AG10803 (cell line): ENCODE results near the gene GDPGP1.
A peak's percentile ranks its signal among the peaks of the same experiment; 100 is the strongest.
"Not testable (repeated sequence)": the region's sequence is repeated elsewhere in the genome, so short reads cannot be mapped to it uniquely, and the experiment has no call there.

ENCODE experiments used
- DNase-seq: peaks from one replicate; pipeline ENCODE4 v3.0.0; 2010; ENCODE audit warnings: low read depth
- H3K4me3 ChIP-seq: 2 replicates; pipeline ENCODE4 v1.5.1; 2011; ENCODE audit warnings: mild to moderate bottlenecking, low read length, control low read depth
- CTCF ChIP-seq: conservative IDR thresholded peaks from 2 replicates; pipeline ENCODE4 v1.5.1; 2011; ENCODE audit warnings: mild to moderate bottlenecking, low read length, control low read depth, inconsistent platforms

The GDPGP1 gene, protein sequence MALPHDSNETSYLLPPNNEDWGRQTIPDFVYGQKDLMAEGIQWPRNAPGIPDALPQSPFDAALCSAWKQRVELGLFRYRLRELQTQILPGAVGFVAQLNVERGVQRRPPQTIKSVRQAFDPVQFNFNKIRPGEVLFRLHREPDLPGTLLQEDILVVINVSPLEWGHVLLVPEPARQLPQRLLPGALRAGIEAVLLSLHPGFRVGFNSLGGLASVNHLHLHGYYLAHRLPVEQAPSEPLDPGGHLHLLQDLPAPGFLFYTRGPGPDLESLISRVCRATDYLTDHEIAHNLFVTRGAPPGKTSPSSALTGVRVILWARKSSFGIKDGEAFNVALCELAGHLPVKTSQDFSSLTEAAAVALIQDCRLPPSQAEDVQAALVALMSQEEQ

GRCh38 chr15:90234096-90234988 lies at the start of gene GDPGP1:
GDPGP1 (plus strand) TSS chr15:90234209; CDS start chr15:90240909, 6,700 bp downstream.
- DNase-seq: no peak

DNA sequence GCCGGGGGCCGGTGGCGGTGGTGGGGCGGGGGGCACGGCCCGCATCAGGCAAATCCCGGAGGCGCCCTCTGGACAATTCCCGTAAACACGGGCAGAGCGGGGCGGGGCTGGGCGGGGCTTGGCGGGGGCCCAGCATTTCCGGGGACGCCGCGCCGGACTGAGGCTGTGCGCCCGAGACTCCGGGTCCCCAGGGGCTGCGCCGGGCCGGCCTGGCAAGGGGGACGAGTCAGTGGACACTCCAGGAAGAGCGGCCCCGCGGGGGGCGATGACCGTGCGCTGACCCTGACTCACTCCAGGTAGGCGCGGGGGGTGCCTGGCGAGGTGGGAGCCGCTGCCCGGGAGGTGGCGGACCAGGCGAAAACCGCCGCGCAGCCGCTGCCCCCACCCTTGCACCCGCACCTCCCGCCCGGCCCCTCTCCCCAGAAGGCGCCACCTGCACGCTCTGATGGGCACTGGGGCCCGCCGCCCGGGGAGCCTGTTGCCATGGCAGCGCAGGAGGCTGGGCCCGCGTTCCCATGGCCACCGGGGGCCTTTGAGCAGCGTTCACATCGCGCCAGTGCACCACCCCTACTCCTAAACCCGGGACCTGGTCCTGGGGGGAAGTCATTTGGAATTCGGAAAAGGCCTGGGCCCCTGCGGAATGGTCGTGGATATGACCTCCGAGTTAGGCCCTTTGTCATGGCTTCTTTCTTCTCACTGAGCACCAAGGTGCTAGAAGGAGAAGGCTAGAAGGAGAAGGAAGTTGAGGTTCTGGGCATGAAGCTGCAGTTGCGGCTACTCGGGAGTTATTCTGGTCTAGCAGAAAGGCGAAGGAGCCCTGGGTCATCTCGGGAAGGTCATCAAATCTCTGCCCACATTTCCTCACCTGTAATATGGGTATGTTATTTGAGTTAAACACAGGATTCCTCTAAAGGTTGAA lies 49.0 kb upstream of the GDPGP1 start:
- DNase-seq: peak; percentile 10

More at GRCh38 chr15:90234096-90234988, at the start of gene GDPGP1:
- no peak for TF ChIP-seq CTCF
- peak within 1 kb of the TSS; percentile 86 for H3K4me3 ChIP-seq

DNA sequence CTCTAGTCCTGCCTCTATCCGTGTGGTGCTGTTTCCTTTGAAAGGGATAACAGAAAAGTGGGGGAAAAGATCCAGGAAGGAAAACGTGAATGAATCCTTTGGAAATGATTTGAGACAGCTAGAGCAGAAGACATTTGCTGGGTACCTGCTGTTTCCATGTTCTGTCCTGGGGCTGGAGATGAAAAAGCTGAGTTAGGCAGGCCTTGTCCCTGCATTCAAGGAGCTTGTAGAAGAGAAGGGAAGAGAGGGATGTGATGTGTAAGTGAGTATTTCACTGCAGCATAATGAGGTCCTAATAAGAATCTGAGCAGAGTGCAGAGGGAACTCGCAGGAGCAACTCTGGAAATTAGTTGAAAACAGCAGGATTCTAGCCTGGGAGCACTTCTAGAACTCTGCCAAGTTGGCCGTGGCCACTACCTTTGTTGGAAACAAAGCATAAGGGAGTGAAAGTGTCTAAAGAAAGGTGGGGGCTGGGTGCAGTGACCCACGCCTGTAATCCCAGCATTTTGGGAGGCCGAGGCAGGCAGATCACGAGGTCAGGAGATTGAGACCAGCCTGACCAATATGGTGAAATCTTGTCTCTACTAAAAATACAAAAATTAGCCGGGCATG lies 46.6 kb upstream of the GDPGP1 start:
- no peak for DNase-seq
- TF ChIP-seq CTCF: no peak
- no peak overlapping the region for H3K4me3 ChIP-seq

More for the DNA sequence above, 49.0 kb upstream of the GDPGP1 start:
- peak overlapping the region; percentile 71 for H3K4me3 ChIP-seq
- TF ChIP-seq CTCF: no peak

DNA sequence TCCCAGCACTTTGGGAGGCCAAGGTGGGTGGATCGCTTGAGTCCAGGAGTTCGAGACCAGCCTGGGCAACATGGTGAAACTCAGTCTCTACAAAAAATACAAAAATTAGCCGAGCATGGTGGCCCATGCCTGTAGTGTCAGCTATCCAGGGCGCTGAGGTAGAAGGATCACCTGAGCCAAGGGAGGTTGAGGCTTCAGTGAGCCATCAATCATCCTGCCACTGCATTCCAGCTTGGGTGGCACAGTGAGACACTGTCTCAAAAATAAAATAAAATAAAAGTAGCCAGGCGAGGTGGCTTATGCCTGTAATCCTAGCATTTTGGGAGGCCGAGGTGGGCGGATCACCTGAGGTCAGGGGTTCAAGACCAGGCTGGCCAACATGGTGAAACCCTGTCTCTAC lies 45.9 kb upstream of the GDPGP1 start:
- not testable (repeated sequence) for H3K4me3 ChIP-seq, DNase-seq

DNA sequence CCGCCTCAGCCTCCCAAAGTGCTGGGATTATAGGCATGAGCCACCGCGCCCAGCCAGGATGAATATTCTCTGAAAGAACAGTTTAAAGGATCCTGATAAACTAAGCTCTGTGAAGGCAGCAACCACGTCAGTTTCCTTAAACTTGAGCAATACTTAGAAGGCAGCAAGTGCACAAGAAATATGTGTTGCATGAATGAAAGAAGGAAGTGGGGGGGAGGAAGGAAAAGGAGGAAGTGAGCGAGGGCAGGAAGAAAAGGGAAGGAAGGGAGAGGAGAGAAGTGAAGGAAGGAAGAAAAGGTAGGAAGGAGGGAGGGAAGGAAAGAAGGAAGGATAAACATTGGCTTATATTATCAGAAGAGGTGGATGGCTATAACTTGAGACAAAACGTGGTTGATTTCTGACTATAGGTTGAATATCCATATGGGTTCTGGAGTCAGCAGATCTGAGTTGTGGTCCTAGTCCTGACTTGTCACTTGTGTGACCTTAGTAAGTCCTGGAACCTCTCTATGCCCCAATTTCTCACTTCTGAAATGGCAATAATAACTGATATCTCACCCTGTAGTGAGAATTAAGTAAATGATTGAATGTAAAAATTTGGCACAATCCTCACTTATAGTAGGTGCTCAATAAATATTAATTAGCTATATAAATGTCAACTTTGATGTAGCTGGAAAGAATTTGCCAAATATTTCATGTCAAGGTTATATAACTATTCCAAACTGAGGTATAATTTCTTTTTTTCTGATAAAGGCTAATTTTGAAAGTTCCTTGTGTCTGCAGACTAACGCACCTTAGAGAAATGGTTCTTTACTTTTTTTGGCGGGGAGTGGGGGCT lies 44.9 kb upstream of the GDPGP1 start:
- no peak for TF ChIP-seq CTCF
- H3K4me3 ChIP-seq: no peak overlapping the region
- no peak for DNase-seq

DNA sequence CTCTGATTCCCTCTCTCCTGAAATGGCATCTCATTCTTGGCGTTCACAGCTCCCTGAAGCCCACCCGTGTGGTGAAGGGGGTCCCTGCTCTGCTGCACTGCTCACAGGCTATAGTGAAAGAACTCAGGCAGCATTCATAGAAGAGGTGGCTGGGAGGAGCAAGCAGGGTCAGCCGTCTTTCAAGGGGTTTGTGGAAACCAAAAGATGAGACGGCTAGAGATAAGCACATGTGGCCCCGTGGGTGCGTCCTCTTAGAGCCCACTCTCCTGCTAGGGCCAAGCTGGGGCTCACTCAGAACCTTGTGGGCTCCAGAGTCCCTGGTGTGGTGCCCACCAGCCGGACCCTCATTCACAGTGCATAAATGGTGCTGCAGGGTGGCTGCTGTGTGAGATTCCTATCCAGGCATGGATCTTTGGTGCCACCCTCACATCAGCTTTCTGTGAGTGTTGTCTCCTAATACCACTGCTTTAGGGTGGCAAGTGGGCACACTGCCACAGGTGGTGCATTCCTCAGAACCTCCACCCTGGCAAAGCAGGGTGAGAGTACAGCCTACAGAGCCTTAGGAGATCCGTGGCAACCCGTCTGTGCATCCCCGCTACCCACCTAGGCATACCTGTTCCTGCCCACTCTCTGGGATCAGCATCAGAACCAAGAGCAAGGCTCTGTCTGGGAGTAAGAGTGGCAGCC lies 44.1 kb upstream of the GDPGP1 start:
- TF ChIP-seq CTCF: no peak
- DNase-seq: no peak
- no peak overlapping the region for H3K4me3 ChIP-seq
